Measurements from ENCODE around the gene ONECUT1. TPM values are rescaled to one million over a fixed set of nuclear protein-coding genes. Genes with fewer than 3 reads are reported as not detected.
A peak's percentile ranks its signal among the peaks of the same experiment; 100 is the strongest.

The ONECUT1 gene
- total and polyA plus RNA-seq, 10 donors, result not detected

- TF ChIP-seq POLR2AphosphoS5 (IDR thresholded peaks at IDR 0.05) (peak in 2 of 3 donors; percentile 67 to 71), POLR2A (IDR thresholded peaks at IDR 0.05) (peak in 1 of 3 donors; percentile 25), CTCF (IDR thresholded peaks at IDR 0.05 in 8 of 11, conservative IDR thresholded peaks at IDR 0.05 in 3 of 11) (no peak)
- H3K27me3 ChIP-seq (replicated peaks in 1 of 7), result no peaks in the 10 kb centered on the region
- peak; percentile 87 for DNase-seq
- intact Hi-C loops (cut with DNase I; ENCODE audit: low total_unique reads), result no loop called here
- peak overlapping the region in 7 of 8 donors; percentile 26 to 81 (median 68) for H3K27ac ChIP-seq
- 65 to 81% (median 77%) methylated on average over 10 of the region's 10 CpGs for WGBS, 5 donors
- H3K9me3 ChIP-seq, result no peaks in the 10 kb centered on the region
- peaks cover 0 to 14% (median 6%) of the 10 kb centered on the region in 6 donors for H3K4me1 ChIP-seq
- peak overlapping the region in 6 of 8 donors; percentile 16 to 66 (median 26) for H3K4me3 ChIP-seq
- no peaks in the 10 kb centered on the region for H3K36me3 ChIP-seq
Measured at GRCh38 chr15:52709187-52709981, 80.8 kb downstream of the ONECUT1 start.

Other genes starting within 250 kb of the ONECUT1 start
- gene ARPP19, start 221.3 kb downstream of the ONECUT1 start, total RNA-seq, result 100 to 1,000 TPM in 5 of 7 donors, 10 to 100 TPM in 2; 95.9 to 132 (median 111) TPM
- gene ARPP19, start 221.3 kb downstream of the ONECUT1 start, polyA plus RNA-seq, result 10 to 100 TPM; 18.3 to 33.8 (median 23.4) TPM
- 100 to 1,000 TPM in 2 of 7 donors, 10 to 100 TPM in 5; 65.2 to 148 (median 80.3) TPM for gene ATOSA, start 110.9 kb downstream of the ONECUT1 start, total RNA-seq
- 10 to 100 TPM; 57.0 to 80.7 (median 59.9) TPM for gene ATOSA, start 110.9 kb downstream of the ONECUT1 start, polyA plus RNA-seq